PC-3 (cell line): Measurements from ENCODE around the gene STK24.

Experiments
- CTCF ChIP-seq: fragments of 300-600 bp; sonication (generic); conservative IDR thresholded peaks from 2 replicates; pipeline ENCODE4 v1.5.1; 2017; ENCODE audit warnings: antibody characterized with exemption, low read depth, mild to moderate bottlenecking, low read length
- EZH2 ChIP-seq: fragments of 300-600 bp; sonication (generic); IDR thresholded peaks from one replicate; pipeline ENCODE4 v1.6.1; 2017; ENCODE audit warnings: antibody characterized with exemption, mild to moderate bottlenecking, low read length; ENCODE audit not compliant: unreplicated experiment

GRCh38 chr13:98484289-98485219 lies 92.4 kb downstream of the STK24 start:
- TF ChIP-seq CTCF (no peak), EZH2 (no peak)
